HG02970 (cell line): Measurements from ENCODE around the gene TMEM212.
"Not testable (repeated sequence)": the region's sequence is repeated elsewhere in the genome, so short reads cannot be mapped to it uniquely, and the experiment has no call there.

ENCODE experiments used
- ATAC-seq: cut with Tn5 transposase; IDR thresholded peaks from one replicate; pipeline ENCODE4 v1.9.1; 2021; ENCODE audit warnings: mild to moderate bottlenecking, moderate library complexity, moderate number of reproducible peaks; ENCODE audit not compliant: unreplicated experiment, low FRiP score

TMEM212 gene

DNA sequence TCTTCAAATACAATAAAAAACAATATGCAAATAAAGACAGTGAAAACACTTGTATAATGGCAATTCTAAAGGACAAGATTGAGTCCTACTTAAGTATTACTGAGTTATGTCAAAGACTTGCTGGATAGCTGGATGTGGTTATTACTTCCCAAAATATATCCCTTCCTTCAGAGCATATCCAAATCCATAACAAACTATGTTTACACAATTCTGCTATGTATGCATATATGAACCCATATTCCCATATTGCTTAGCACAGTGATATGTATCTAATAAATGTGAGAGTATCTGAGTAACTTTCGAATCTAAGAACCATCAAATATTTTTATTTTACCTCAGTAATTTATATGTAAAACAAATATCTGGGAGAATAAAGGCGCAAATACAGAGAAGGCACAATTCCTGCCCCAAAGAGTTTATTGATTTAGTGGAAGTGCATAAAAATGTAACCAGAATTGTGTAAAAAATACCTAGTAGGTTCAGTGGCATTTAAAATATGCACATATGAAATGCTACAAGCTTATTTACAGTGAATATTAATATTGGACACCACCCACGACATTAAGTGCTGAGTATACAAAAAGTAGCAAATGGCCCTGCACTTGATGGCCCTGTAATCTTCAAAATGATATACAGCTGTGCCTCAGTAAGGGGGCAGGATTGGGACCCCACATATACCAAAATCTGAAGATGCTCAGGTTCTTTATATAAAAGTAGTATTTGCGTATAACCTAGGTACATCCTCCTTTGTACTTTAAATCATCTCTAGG lies 37.1 kb downstream of the TMEM212 start:
- ATAC-seq, result no peak

DNA sequence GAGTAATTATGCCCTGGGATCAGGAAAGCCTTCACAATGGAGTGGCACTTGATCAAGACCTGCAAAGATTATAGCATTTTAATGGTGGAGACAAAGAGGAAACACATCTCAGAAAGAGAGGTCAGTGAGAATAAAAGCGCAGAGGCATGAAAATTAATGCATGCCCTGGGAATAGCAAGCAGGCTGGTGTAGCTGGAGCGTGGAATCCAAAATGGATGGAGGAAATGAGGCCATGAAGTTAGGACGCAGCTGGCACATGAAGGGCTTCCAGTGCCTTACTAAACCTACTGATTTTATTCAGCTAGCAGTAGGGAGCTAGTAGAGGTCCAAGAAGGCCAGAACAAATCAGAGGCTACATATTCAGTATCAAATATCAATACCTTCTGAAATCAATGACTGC lies 38.1 kb downstream of the TMEM212 start:
- no peak for ATAC-seq

DNA sequence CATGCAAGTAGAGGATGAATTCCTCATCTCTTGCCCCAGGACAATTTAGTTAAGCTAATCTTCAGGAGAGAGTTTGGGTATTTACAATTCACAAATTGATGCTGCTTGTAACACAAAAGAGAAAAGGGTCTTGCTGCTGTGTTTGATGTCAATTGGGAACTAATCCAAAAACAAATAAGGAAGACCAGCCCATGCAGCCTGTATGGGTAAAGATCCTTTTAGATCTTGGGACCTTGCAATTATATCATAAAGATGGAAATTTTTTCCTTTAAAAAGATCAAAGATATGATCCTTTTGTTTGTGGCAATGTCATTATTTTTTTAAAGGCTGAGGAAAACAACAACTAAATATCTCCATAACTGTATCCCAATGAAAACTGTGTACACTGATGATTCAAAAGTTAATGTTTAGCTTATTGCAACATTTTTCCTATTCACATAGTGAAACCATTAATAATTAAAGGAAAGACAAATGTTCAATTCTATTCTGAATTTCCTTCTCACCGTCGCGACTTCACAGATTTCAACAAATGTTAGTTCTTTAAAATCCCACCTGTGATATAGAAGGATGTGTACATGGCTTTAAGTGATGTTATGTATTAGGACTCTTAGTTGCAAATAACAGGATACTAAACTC lies 40.2 kb downstream of the TMEM212 start:
- no peak for ATAC-seq

DNA sequence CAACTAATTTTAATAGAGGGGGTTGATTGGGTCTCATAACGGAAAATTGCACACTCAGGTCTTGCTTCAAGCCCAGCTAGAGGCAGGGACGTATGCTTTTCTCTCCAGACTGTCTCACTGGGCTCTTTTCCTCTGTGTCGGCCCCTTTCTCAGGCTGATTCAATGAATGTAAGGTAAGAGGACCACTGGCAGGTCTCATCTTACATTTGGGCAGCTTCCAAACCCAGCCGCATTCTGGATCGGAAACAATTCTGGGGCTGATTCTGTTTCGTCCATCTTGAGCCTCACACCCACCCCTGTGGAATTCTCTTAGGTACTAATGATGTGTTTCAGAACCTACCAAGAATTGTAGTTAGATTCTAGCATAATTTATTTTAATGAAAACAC lies 40.7 kb downstream of the TMEM212 start:
- ATAC-seq, result no peak

DNA sequence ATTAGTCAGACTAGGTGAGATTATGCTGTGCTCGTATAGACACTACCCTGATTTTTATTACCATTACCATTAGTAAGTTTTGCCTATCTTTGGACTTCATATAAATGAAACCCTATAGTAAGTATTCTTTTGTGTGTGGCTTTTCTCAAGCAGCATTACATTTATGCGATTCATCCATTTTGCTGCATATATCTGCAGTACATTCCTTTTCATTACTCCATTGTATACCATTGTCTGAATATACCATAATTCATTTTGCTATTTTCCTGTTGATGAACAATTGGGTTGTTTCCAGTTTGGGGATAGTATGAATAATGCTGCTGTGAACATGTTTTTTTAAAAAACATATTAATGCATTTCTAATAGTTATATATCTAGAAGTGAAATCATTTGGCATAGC lies 45.3 kb downstream of the TMEM212 start:
- no peak for ATAC-seq

DNA sequence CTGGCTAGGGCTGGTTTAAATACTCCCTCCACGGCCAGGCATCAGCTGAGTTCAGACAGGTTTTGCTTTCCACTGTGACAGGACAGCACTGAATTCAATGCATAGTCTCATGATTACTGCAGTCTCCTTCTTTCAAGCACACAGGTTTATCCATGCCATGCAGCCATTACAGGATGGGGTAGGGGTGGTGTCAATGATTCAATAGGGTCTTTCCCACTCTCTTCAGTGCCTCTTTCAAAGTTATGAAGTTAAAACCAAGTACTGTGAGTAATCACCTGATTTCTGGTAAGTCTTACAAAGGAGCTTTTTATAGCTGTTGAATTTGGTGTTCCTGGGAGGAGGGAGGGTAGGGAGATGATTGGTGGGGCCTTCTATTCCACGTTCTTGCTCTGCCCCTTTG lies 47.2 kb downstream of the TMEM212 start:
- no peak for ATAC-seq

DNA sequence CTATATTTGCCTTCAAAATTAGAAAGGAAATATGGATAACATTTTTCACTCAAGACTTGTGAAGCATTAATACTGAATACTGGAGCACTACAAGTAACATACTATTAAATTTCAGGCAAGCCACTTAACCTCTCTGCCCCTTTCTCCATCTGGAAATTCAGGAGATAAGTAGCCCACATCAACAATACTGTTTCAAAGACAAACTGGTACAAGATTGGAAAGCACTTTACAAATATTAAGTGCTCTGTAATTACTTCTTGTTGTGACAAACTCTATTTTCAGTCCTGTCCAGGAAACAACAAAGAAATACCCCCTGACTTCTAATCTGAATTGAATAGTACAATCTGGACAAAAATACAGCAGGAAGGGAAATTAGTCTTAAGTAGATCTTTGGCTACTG lies 49.3 kb downstream of the TMEM212 start:
- ATAC-seq, result no peak

DNA sequence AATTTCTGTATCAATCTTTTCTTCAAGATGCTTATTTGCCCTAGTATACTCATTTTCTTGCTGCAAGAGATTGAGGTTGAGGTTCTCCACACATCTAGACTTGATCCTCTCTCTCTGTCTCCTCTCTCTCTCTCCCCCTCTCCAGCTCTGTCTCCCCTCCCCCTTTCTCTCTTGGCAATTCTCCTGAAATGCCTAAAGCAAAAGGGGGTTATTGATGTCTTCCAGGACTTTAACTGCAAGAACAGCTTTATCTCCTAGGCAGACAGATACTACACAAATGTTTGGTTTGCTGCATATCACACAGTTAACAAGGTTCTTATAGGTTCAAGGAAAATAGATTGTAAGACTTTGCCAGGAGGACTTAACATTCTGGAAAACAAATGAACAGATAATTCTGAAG lies 52.1 kb downstream of the TMEM212 start:
- no peak for ATAC-seq

DNA sequence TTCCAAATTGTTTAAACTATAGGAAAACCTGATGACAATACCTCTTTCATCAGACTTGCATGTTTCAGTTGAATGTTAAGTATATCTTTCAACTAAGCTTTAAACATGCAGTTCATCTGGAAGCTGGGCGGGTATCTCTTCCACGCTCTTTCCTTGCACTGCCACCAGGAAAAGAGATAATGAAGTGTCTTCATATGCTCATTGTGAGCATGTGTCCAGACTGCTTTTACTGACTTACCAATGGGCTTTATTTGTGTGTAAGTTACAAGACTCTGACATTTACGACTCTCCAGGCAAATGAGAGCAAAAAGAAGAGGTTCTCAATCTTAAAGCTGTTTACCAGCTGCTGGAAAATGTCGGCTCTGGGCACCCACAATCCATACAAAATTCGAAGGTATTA lies 52.8 kb downstream of the TMEM212 start:
- no peak for ATAC-seq

DNA sequence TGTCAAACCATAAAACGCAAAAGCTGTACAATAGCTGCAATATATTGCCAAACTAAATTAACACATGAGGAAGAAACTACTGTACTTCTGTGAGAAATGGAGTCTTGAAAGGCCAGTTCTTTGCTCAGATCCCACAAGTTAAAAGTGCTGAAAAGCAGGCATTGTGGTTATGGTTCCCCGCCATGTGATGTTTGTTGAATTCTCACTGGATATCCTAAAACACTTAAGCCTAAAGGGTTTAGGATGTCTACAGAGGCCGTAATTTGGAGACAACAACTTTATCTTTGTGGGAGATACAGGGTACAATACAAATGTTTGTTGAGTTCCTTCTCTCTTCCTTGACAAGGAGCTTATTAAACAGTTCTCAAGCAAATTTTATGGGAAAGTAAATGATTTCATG lies 53.2 kb downstream of the TMEM212 start:
- no peak for ATAC-seq

DNA sequence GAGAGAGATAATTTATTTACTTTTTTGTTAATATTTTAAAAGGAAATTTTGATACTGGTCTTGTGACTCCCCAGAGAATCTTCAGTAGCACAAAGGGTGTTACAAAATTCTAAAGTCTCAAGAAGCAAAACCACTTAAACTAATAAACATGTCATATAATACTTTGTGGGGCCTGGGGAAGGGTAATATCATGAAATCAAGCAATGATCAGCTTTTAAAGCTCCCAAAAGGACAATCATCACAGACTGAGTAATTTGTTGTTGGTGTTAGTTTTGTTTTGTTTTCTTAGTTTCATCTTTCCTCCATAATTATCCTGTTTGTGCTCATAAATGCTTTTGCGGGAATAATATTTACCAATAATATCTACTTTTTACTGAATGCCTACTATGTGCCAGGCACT lies 55.0 kb downstream of the TMEM212 start:
- no peak for ATAC-seq

DNA sequence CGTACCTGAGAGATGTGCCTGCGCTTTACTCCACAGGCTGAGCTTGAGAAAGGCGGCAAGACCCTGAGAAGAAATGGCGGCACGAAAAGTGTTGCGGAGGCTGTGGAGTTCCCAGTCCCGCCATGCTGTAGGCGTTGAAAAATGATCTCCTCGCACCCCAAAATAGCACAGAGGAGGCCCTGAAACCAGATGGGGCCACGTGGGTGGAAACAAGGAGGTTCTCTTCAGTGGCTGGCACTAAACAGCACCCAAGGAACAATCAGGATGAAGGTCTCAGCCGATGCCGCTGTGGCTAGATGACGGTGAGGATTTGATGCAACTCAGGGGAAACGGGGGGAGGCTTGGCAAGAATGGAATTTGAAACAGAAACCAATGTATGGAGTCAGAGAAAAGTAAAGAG lies 57.3 kb downstream of the TMEM212 start:
- no peak for ATAC-seq

DNA sequence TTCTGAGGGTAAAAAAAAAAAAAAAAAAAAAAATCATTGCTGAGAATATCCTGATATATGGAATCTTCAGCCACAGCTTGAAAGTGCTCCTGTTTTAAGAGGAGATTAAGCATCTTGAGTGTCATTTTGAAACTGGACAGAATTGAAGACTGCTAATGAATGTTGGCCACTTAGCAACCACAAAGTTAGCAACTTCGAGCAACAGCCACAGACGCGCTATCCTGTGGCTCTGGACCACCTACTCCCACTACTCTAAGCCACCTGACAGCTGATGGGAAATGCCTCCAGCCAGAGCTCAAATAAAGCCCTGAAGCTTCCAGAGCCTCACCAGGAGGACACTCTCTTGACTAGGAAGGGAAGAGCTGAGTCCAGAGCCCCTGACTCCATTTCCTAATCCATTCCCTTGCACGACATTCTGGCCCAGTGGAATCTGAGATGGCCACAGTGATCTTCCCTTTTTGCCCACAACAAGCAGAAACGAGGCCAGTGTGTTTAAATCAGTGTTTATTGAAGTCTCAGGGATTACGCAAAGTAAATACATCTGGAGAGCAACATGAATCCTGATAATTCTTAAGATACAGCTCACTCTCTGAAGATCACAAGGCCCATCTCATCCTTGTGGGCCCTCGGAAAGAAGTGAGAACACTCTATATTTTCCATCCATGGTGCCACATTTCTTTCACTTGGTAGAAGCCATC lies 58.6 kb downstream of the TMEM212 start:
- ATAC-seq, result no peak

DNA sequence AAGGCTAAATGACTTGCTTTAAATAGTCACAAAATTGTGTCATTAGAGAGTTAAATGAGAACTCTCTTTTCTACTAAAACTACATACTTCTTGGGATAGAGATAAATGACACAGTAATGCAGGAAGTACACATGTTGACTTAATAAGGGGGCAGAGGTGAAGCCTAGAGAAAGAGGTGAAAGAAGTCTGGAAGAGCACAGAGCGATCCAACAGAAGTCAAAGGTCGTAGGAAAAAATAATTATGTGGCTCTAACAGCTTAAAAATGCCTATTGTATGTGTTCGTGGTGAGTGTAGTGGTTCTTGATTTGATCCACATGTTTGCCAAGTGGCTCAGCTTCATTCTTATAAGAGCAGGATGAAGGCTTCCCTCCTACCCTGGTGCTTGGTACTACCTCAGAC lies 61.7 kb downstream of the TMEM212 start:
- ATAC-seq, result no peak

DNA sequence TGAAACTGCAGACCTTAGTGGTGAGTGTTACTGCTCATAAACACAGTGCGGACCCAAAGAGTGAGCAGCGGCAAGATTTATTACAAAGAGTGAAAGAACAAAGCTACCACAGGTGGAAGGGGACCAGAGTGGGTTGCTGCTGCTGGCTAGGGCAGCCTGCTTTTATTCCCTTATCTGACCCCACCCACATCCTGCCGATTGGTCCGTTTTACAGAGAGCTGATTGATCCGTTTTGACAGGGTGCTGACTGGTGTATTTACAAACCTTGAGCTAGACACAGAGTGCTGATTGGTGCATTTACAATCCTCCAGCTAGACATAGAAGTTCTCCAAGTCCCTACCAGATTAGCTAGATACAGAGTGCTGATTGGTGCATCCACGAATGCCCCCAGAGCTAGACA lies 63.4 kb downstream of the TMEM212 start:
- not testable (repeated sequence) for ATAC-seq

DNA sequence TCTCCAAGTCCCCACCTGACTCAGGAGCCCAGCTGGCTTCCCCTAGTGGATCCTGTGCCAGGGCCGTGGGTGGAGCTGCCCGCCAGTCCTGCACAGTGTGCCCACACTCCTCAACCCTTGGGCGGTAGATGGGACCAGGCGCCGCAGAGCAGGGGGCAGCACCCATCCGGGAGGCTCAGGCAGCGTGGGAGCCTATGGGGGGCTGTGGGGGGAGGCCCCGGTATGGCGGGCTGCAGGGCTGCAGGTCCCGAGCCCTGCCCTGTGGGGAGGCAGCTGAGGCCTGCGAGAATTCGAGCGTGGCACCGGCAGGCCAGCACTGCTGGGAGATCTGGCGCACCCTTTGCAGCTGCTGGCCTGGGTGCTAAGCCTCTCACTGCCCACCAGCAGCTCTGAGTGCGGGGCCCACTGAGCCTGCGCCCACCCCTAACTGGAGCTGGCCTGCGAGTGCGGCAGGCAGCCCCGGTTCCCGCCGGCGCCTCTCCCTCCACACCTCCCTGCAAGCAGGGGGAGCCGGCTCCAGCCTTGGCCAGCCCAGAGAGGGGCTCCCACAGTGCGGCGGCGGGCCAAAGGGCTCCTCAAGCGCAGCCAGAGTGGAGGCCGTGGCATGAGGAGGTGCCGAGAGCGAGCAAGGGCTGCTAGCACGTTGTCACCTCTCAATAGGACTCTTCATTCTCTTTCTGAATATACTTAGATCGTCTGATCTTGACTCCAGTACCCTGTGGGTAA lies 64.0 kb downstream of the TMEM212 start:
- no peak for ATAC-seq

DNA sequence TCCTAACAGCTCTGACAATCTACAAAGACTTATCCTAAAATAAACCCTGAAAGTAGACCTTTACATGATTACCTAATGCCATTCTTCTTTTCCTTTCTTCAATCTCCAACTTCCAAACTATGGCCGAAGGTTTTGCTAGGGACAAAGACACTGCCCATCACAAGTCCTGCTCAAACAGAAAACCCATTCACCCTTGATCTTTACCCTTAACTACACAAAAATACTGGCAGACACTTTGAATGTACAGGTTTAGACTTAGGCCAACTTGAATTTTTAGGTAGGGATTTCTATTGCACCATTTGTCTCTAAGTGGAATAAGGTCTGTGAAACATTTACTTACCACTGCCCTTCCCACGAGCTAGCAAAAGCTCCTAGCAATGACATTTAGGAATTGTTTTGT lies 64.6 kb downstream of the TMEM212 start:
- no peak for ATAC-seq

DNA sequence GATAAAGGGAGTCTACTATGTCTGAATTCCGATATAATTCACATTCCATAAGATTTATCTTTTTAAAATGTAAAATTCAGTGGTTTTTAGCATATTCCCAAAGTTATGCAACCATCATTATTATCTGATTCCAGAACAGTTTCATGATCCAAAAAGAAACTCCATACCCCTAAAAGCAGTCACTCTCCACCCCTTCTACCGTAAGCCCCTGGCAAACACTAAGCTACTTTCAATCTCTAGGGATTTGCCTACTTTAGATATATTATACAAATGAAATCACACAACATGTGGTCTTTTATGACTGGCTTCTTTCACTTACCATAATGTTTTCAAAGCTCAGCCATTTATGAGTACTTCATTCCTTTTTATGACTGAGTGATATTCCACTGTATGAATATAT lies 65.6 kb downstream of the TMEM212 start:
- ATAC-seq, result no peak
